ENCODE data around the gene PLA2G2F.

The PLA2G2F gene

DNA sequence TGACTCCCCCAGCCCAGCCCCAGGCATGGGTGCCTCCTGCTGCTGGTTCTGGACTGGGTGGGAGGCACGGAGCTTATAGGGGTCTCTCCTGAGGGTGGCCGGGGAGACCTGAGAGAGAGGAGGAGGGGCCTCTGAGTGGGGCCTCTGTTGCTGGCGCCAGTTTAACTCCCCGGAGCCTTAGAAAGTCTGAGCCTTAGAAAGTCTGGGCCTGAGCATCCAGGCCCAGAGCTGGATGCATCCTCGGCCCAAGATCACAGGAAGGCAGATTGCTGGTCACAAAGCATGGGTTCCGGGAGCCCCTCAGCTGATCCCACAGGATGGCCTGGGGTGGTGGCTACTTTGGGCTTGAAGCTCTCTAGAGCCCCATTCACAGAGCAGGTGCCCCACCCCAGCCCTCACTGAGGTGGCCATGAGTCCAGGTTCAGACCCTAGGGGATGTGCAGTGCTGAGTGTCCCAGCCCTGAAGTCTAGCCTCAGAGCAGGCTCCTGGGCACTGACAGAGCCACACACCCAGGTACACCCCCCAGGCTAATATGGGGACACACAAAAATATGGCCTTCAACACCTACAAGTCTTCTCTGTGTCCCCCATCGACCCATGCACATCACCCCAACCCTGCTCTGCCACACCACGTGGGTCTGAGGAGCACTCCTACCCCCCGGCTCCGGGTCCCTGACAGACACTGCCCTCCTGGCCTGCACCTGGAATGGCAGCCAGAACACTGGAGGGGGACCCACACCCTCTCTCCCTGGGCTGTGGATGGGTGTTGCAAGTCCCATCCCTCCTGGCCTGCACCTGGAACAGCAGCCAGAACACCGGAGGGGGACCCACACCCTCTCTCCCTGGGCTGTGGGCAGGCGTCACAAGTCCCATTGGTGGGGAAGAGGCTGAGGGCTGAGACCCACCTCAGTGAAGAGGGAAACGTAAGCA lies 9.7 kb downstream of the PLA2G2F start:
- TF ChIP-seq, protein P1, sequence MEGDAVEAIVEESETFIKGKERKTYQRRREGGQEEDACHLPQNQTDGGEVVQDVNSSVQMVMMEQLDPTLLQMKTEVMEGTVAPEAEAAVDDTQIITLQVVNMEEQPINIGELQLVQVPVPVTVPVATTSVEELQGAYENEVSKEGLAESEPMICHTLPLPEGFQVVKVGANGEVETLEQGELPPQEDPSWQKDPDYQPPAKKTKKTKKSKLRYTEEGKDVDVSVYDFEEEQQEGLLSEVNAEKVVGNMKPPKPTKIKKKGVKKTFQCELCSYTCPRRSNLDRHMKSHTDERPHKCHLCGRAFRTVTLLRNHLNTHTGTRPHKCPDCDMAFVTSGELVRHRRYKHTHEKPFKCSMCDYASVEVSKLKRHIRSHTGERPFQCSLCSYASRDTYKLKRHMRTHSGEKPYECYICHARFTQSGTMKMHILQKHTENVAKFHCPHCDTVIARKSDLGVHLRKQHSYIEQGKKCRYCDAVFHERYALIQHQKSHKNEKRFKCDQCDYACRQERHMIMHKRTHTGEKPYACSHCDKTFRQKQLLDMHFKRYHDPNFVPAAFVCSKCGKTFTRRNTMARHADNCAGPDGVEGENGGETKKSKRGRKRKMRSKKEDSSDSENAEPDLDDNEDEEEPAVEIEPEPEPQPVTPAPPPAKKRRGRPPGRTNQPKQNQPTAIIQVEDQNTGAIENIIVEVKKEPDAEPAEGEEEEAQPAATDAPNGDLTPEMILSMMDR (IDR thresholded peaks at IDR 0.05), result no peak

DNA sequence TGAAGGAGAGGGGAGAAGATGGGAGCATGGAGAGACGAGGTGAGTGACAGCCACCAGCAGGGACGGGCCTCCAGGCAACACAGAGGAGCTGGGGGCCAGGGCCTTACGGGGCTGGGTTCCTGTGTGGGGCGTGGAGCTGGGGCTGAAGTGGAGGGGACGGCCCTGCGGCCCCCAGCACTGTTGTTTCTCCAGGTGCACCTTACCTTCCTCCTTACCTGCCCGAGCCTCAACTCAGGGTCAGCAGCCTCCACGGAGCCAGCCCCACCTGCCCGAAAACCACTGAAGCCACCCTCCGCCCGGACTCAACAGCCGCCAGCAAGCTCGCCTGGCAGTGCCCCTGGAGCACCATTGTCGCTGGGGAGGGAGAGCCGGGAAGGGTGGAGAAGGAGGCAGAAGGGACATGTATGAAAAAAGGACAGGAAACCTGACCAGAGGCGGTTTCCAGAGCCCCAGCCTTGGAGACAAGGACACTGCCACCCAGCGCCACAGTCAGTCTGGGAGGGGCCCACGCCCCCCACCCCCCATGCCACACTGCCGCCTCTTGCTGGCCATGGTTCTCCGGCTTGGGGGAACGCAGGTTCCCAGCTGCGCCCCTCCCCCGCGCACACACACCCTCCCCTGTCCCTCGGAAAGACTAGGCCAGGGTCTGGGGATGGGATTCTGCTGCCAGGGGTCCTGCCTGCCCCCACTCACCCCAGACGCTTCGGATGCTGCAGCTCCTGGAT lies 10.6 kb downstream of the PLA2G2F start:
- TF ChIP-seq, protein P1 (IDR thresholded peaks at IDR 0.05), result no peak

DNA sequence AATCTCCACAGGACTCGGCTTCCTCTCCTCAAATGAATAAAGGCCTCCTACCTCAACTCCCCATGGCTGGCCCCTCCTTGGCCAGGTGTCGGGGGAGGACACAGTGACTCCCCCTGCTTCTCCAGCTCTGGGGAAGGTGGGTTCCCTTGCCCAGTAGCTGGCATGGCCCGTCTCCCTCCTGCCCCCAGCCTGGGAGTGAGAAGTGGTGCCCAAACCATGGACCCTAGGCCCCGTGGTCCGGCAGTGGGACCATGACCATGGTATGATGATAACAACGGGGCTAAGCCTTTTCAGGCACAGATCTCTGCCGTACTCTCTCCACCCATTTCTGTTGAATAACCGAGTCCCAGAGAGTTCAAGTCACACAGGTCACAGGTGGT lies 11.2 kb downstream of the PLA2G2F start:
- TF ChIP-seq, protein P1 (IDR thresholded peaks at IDR 0.05), result no peak

DNA sequence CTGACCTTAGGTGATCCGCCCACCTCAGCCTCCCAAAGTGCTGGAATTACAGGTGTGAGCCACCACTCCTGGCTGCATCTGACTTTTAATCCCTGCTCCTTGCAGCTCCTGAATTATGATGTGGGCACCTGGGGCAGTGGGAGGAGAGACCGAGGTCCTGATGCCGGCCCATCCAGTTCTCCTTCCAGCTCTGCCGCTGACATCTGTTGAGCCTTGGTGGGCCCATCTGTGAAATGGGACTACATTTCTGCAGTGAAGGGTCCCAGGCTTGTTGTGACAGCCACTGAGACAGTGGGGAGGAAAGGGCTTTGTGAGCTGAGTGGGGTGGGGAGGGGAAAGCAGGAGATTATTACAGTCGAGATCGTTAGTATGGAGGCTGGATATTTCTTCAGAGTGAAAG lies 11.8 kb downstream of the PLA2G2F start:
- TF ChIP-seq, protein P1 (IDR thresholded peaks at IDR 0.05), result no peak

DNA sequence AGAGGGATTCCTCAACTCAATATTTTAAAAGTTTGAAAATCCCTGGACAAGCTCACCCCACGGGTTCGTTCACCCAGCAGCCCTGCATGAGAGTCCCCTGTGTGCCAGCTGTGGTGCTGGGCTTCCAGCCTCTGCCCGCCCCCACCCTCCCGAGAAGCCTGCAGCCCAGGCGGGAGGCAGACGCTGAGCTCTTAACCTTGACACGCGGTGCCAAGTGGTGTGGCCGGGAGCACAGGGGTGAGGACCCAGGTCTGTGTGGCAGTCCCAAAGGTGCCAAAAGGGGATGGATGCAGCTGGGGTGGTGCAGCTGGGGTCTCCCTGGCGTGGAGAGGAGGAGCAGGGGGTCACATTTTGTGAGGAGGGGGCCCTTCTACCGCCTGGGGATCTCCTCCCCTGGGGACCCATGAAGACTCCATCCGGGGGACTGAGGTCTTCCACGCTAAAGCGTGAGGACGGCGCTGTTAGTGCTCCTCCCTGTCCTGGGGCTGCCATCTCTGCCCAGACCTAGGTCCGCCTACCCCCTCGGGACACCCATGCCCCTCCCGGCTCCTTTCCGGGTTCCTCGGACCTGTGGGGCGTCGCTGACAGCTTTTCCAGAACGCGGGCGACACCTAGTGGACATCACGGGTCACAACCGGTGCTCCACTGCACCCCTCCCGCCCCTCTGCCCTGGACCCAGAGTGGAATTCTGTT lies 12.9 kb downstream of the PLA2G2F start:
- TF ChIP-seq, protein P1 (IDR thresholded peaks at IDR 0.05), result peak; percentile 65

DNA sequence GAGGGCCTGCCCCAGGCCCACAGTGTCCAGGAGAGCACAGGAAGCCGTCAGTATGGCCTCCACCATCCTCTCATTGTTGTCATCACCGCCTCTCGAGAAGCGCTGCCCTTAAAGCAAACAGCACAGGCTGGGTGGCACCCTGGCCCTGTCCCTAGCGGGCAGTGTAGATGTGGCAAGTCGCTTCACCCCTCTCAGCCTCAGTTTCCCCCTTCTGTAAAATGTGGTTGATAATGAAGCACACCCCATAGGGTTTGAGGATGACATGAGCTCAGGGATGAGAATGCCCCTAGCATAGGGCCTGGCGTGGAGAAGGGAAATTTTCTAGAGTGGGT lies 13.4 kb downstream of the PLA2G2F start:
- TF ChIP-seq, protein P1 (IDR thresholded peaks at IDR 0.05), result 0 out of 2 replicates have a peak, but pooled peaks have one; percentile 18

DNA sequence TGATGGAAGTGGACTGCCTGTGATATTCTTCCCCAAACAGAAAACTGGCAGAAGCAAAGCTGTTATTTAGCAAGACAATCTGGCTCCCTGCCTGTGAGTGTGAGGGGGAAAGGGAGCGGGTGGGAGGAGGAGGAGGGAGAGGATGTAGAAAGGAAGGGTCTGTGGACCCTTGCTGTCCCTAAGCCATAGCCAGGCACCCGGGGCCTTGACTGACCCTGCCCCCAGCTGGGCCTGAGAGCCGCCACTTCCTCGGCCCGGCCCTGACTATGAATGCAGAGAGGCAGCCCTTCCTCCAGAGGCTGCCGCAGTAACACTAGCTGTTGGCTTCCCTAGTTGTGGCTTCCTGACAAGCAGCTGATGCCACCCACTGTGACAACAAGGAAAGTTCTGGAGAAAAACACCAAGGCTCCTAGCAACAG lies 13.9 kb downstream of the PLA2G2F start:
- TF ChIP-seq, protein P1 (IDR thresholded peaks at IDR 0.05), result no peak

Measured in LNCAP (cell line).